CD4-positive, alpha-beta T cell (primary cell): ENCODE measurements around the gene PRDX6. TPM values are rescaled to one million over a fixed set of nuclear protein-coding genes. Genes with fewer than 3 reads are reported as not detected.

Experiments
- ATAC-seq: fragments of 200-7000 bp; cut with Tn5 transposase; one replicate; pipeline ENCODE4 v1.10.0; 2022; ENCODE audit warnings: mild to moderate bottlenecking; ENCODE audit not compliant: poor library complexity
- CTCF ChIA-PET: fragments of 350-600 bp; sonication (Branson Sonifier 250); formaldehyde crosslinking; loops from one replicate; lab custom pipeline; 2021; ENCODE audit warnings: antibody characterized with exemption, inconsistent platforms; lab: Charles Lee
- POLR2A ChIA-PET: fragments of 350-600 bp; sonication (Branson Sonifier 250); formaldehyde crosslinking; loops from one replicate; lab custom pipeline; 2021; ENCODE audit warnings: antibody characterized with exemption, inconsistent platforms; lab: Charles Lee
- DNase-seq, 14 experiments: peaks; one replicate each; pipeline ENCODE4 v3.0.0-alpha.2; 2013 to 2020; ENCODE audit warnings: mixed read lengths in 2 of 14
- H3K27ac ChIP-seq, 2 donors: one replicate each; pipeline versions ENCODE4 v1.5.1 to v1.7.0; 2013; ENCODE audit warnings: low read length in 2 of 2, low read depth in 1 of 2, mild to moderate bottlenecking in 1 of 2
- H3K27me3 ChIP-seq, 2 experiments: 1 replicate in 1 of 2; 2 replicates in 1 of 2; pipeline versions ENCODE4 v1.6.1 to v1.7.0; 2013; ENCODE audit warnings: low read length in 2 of 2, control low read depth in 1 of 2, mild to moderate bottlenecking in 1 of 2, moderate library complexity in 1 of 2; ENCODE audit not compliant: insufficient read depth in 2 of 2, control insufficient read depth in 1 of 2
- H3K36me3 ChIP-seq: one replicate; pipeline ENCODE4 v1.6.1; 2013; ENCODE audit warnings: low read length, control low read depth; ENCODE audit not compliant: insufficient read depth
- H3K4me1 ChIP-seq: one replicate; pipeline ENCODE4 v1.6.1; 2013; ENCODE audit warnings: low read length, control low read depth; ENCODE audit not compliant: insufficient read depth
- H3K4me3 ChIP-seq: one replicate; pipeline ENCODE4 v1.5.1; 2013; ENCODE audit warnings: mild to moderate bottlenecking, low read length, moderate library complexity
- H3K9me3 ChIP-seq, 2 experiments: 1 replicate in 1 of 2; 2 replicates in 1 of 2; pipeline versions ENCODE4 v1.6.1 to v1.7.0; 2013; ENCODE audit warnings: low read length in 2 of 2, mild to moderate bottlenecking in 2 of 2, control low read depth in 1 of 2, moderate library complexity in 1 of 2; ENCODE audit not compliant: control insufficient read depth in 1 of 2, insufficient read depth in 1 of 2
- H3K27ac Mint-ChIP-seq: one replicate; pipeline ENCODE4 v1.8.0; 2020; ENCODE audit warnings: mixed read lengths
- H3K27me3 Mint-ChIP-seq: one replicate; pipeline ENCODE4 v1.8.0; 2021; ENCODE audit warnings: mixed read lengths
- H3K36me3 Mint-ChIP-seq: one replicate; pipeline ENCODE4 v1.8.0; 2021; ENCODE audit warnings: low read depth, mixed read lengths
- H3K4me1 Mint-ChIP-seq: one replicate; pipeline ENCODE4 v1.8.0; 2021; ENCODE audit warnings: low read depth, mixed read lengths
- H3K4me3 Mint-ChIP-seq: one replicate; pipeline ENCODE4 v1.8.0; 2020; ENCODE audit warnings: mild to moderate bottlenecking, mixed read lengths
- H3K9me3 Mint-ChIP-seq: one replicate; pipeline ENCODE4 v1.8.0; 2020; ENCODE audit warnings: mixed read lengths
- intact Hi-C, 2 experiments: fragments of 100-400 bp; cut with DNase I in 1 of 2; cut with micrococcal nuclease in 1 of 2; formaldehyde crosslinking; loops; one replicate each; pipeline versions ENCODE4 v1.15.1 to v1.9.0; 2023 to 2025; cut with DNase I, micrococcal nuclease
- total RNA-seq, 174 experiments: library from RNA in 2 of 174; stranded (reverse) in 2 of 174; gene quantifications; one replicate each; pipeline ENCODE4 v1.2.3 and lab custom pipeline; 2021 to 2026
- TF ChIP-seq, protein P1 (sequence below): fragments of 200-600 bp; IDR thresholded peaks from one replicate; pipeline ENCODE4 v1.8.0; 2022; ENCODE audit warnings: antibody characterized with exemption, mild to moderate bottlenecking

The PRDX6 gene
- total RNA-seq, 2 experiments from 2014 or later, result 101 to 102 TPM

DNA sequence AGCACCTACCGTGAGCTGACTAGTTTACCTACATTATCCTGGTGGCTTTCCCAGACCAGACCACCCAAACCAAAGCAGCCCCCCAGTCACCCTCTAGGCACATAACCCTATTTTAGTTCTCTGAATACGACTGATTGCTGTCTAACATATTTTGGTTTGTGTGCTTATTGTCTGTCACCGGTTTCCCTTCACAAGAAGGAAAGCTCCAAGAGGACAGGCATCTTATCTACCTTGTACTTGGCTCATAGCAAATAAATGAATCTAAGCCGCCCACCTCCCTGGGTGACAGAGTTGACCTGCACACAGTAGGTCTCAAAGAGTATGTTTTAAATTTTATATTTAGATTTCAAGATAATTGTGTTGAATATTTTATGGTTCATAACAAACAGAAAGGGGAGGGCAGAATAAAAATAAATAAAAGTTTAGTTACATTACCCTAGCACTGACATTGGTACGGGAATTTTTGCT, 904 bp upstream of the PRDX6 start:
- DNase-seq, result no peak
- ChIA-PET POLR2A (interaction anchor here (0.5 to 3.9 kb wide), 18 partner anchors 9 to 1525 kb away, joined by 3 to 36 read pairs (median 6); partner anchors contain the start of genes CACYBP, CENPL, DARS2 and GAS5), CTCF (interaction anchor here (0.9 to 2.9 kb wide), 3 partner anchors 46 to 294 kb away, joined by 4 to 14 read pairs (median 4); no protein-coding TSS in a partner anchor)
- Histone ChIP-seq H3K27ac (peak overlapping the region; percentile 48 to 89), H3K4me3 (peak overlapping the region; percentile 84), H3K36me3 (peaks cover 1% of the 10 kb centered on the region), H3K4me1 (peaks cover 32% of the 10 kb centered on the region), H3K9me3 (no peaks in the 10 kb centered on the region), H3K27me3 (no peaks in the 10 kb centered on the region)
- intact Hi-C loops, result loop anchor here (1.0 to 5.0 kb wide), 5 partner anchors 45 to 944 kb away; partner anchors contain the start of genes GAS5 (in 1 of the 2), SUCO (in 1 of the 2) and ZBTB37 (in 1 of the 2)
- no peak for ATAC-seq
- H3K4me1 Mint-ChIP-seq, result peaks cover 69% of the 10 kb centered on the region
- H3K36me3 Mint-ChIP-seq, result peaks cover 50% of the 10 kb centered on the region
- H3K9me3 Mint-ChIP-seq, result peaks cover 2% of the 10 kb centered on the region
- TF ChIP-seq, protein P1, sequence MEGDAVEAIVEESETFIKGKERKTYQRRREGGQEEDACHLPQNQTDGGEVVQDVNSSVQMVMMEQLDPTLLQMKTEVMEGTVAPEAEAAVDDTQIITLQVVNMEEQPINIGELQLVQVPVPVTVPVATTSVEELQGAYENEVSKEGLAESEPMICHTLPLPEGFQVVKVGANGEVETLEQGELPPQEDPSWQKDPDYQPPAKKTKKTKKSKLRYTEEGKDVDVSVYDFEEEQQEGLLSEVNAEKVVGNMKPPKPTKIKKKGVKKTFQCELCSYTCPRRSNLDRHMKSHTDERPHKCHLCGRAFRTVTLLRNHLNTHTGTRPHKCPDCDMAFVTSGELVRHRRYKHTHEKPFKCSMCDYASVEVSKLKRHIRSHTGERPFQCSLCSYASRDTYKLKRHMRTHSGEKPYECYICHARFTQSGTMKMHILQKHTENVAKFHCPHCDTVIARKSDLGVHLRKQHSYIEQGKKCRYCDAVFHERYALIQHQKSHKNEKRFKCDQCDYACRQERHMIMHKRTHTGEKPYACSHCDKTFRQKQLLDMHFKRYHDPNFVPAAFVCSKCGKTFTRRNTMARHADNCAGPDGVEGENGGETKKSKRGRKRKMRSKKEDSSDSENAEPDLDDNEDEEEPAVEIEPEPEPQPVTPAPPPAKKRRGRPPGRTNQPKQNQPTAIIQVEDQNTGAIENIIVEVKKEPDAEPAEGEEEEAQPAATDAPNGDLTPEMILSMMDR, result no peak
- no peaks in the 10 kb centered on the region for H3K27me3 Mint-ChIP-seq
- peak overlapping the region; percentile 93 for H3K4me3 Mint-ChIP-seq
- H3K27ac Mint-ChIP-seq, result peak overlapping the region; percentile 82

DNA sequence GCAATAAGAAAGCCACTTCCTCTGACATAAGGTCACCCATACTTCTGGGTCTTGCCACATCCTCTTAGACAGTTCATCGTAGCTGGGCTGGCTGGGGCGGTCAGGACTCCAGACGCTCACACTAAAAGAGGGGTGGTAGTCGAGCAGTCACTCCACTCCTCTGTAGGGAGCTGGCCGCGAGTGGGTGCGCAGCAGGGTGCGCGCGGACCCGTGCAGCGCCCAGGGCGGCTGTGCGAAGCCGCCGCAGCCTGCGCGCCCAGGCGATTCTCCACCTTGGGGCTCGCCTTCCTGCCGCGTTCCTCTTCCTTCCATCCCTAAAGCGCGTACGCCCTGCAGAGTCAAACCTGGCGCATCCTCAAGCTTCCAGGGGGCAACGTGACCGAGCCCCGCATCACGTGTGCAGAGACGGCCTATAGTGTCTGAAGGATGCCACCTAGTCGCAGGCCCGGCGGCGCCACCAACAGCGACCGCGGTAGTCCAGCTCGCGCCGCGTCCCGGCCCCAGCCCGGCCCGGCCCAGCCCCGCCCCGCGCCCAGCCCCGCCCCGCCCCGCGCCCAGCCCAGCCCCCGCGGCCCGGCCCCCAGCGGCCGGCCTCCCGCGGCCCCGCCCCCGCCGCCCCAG, 360 bp upstream of the PRDX6 start:
- no peaks in the 10 kb centered on the region for H3K27me3 ChIP-seq
- ATAC-seq, result peak; percentile 79
- H3K9me3 Mint-ChIP-seq, result peaks cover 2% of the 10 kb centered on the region
- TF ChIP-seq, protein P1, result no peak
- peak; percentile 53 to 91 (median 75) for DNase-seq
- peak overlapping the region; percentile 48 to 89 for H3K27ac ChIP-seq
- H3K4me3 ChIP-seq, result peak overlapping the region; percentile 84
- peaks cover 32% of the 10 kb centered on the region for H3K4me1 ChIP-seq
- H3K27ac Mint-ChIP-seq, result peak overlapping the region; percentile 82
- no peaks in the 10 kb centered on the region for H3K27me3 Mint-ChIP-seq
- ChIA-PET POLR2A (interaction anchor here (0.6 to 3.9 kb wide), 19 partner anchors 9 to 1524 kb away, joined by 3 to 36 read pairs (median 6); partner anchors contain the start of genes CACYBP, CENPL, DARS2 and GAS5), CTCF (interaction anchor here (0.9 to 2.9 kb wide), 3 partner anchors 46 to 293 kb away, joined by 4 to 14 read pairs (median 4); no protein-coding TSS in a partner anchor)
- intact Hi-C loops, result loop anchor here (1.0 to 5.0 kb wide), 5 partner anchors 45 to 944 kb away; partner anchors contain the start of genes GAS5 (in 1 of the 2), SUCO (in 1 of the 2) and ZBTB37 (in 1 of the 2)
- H3K9me3 ChIP-seq, result no peaks in the 10 kb centered on the region
- H3K4me3 Mint-ChIP-seq, result peak overlapping the region; percentile 93
- peaks cover 72% of the 10 kb centered on the region for H3K4me1 Mint-ChIP-seq
- H3K36me3 Mint-ChIP-seq, result peaks cover 50% of the 10 kb centered on the region
- peaks cover 7% of the 10 kb centered on the region for H3K36me3 ChIP-seq

DNA sequence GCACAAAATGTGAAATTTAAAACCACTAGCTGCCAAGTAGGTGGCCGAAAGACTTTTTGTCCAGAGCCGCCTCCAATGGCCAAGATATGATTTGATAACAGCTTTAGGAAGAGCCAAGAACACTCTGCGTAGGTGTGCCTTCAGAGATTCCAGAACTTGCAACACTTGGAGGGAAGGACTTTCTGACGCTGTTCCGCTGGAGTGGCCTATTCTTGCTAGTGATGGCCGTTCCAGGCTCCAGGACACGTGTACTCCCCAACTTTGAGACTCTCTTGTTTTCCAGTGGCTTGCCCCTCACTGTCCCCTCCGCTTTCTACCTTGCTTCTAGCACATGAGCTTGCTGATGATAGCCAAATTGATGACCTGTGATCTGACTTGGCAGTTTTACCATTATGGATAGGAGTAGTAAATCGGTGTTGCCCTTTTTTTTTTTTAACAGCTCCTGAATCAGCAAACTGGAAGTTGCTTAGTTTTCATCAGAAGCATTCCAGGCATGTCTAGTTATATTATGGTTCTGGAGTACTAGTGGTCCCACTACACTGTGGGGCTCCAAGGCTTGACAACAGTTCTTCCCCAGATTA, 1.0 kb downstream of the PRDX6 start:
- H3K9me3 Mint-ChIP-seq, result no peaks in the 10 kb centered on the region
- H3K27ac Mint-ChIP-seq, result peak overlapping the region; percentile 82
- H3K4me1 Mint-ChIP-seq, result peaks cover 66% of the 10 kb centered on the region
- peak in 2 of 14 experiments; percentile 17 to 25 for DNase-seq
- peaks cover 21% of the 10 kb centered on the region for H3K36me3 ChIP-seq
- no peak for ATAC-seq
- ChIA-PET POLR2A (interaction anchor here (0.7 to 3.9 kb wide), 8 partner anchors 8 to 946 kb away, joined by 3 to 36 read pairs (median 6); partner anchors contain the start of genes CENPL, DARS2, KLHL20 and SUCO), CTCF (interaction anchor here (2.9 kb wide), 1 partner anchor 48 kb away, joined by 14 read pairs; no protein-coding TSS in a partner anchor)
- H3K36me3 Mint-ChIP-seq, result peaks cover 55% of the 10 kb centered on the region
- peak overlapping the region; percentile 90 for H3K4me3 Mint-ChIP-seq
- H3K27me3 ChIP-seq, result no peaks in the 10 kb centered on the region
- no peaks in the 10 kb centered on the region for H3K9me3 ChIP-seq
- peaks cover 32% of the 10 kb centered on the region for H3K4me1 ChIP-seq
- intact Hi-C loops, result loop anchor here in 1 of 2 experiments (2.0 to 5.0 kb wide), 5 partner anchors 345 to 946 kb away; partner anchors contain the start of genes GAS5, SUCO and ZBTB37
- H3K27me3 Mint-ChIP-seq, result no peaks in the 10 kb centered on the region
- TF ChIP-seq, protein P1, result no peak
- no peak overlapping the region for H3K27ac ChIP-seq
- H3K4me3 ChIP-seq, result peak overlapping the region; percentile 84
